Left renal pelvis (tissue), 4 donors: ENCODE measurements around the gene MLPH. TPM values are rescaled to one million over a fixed set of nuclear protein-coding genes. Genes with fewer than 3 reads are reported as not detected.
A peak's percentile ranks its signal among the peaks of the same experiment; 100 is the strongest.

Experiments used
- DNase-seq, 4 donors: peaks; one replicate each; pipeline ENCODE4 v3.0.0-alpha.2; 2013; ENCODE audit warnings: low read depth in 4 of 4, low spot score in 3 of 4
- polyA plus RNA-seq, 4 donors: library from polyadenylated mRNA; unstranded; fragments of 120-200 nt; gene quantifications; one replicate each; pipeline ENCODE4 v1.2.1, GENCODE V29; 2013; ENCODE audit not compliant: insufficient read length in 4 of 4

Gene MLPH
- polyA plus RNA-seq, 4 donors: 0.94 to 6.5 (median 3.1) TPM

DNA sequence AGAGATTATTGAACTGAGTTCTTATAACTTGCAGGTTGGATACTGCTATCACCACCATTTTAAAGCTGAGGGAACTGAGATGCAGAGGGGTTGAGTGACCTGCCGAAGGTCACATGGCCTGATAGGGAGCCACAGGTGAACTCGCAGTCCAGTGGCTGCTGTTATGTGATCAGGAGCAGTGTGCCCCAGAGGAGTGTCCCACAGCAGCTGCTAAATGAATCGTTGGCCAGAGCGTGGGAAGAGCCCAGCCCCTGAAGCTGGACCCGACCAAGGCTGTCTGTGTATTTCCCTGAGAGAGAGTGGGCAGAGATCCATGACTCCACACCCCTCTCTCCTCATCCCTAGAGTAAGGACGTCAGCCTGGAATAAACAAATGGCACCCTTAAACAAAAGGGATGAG, 52.6 kb downstream of the MLPH start:
- no peak for DNase-seq

DNA sequence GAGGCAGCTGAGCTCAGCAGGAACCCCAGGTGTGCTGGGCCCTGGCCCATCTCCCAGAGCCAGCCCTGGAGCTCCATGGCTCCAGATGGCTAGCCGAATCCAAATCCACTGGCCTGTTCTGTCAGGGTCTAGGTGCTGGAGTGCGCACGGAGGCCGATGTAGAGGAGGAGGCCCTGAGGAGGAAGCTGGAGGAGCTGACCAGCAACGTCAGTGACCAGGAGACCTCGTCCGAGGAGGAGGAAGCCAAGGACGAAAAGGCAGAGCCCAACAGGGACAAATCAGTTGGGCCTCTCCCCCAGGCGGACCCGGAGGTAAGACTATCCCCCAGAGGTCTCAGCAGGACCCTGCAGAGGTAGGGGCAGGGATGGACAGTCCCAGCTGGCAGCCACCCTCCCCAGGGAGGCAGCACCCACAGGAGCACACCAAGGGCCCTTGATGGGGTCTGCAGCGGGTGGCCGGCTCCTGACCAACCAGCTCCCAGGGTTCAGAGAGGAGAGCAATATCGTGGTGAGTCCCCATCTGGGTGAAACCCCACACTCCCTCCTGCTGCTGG, 53.2 kb downstream of the MLPH start:
- no peak for DNase-seq

DNA sequence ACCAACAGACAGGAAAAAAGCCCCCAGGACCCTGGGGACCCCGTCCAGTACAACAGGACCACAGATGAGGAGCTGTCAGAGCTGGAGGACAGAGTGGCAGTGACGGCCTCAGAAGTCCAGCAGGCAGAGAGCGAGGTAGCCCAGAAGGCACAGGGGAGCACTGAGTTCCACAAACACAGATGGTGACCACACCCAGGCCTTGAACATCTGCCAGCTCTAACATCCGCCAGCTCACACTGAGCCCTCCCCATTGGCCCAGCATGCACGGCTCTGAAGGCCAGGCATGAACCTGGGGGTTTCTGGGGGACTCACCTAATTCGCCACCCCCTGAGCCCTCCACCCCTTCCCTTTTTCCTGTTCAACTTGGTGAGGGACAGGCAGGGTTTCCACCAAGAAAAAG, 53.8 kb downstream of the MLPH start:
- DNase-seq: no peak

DNA sequence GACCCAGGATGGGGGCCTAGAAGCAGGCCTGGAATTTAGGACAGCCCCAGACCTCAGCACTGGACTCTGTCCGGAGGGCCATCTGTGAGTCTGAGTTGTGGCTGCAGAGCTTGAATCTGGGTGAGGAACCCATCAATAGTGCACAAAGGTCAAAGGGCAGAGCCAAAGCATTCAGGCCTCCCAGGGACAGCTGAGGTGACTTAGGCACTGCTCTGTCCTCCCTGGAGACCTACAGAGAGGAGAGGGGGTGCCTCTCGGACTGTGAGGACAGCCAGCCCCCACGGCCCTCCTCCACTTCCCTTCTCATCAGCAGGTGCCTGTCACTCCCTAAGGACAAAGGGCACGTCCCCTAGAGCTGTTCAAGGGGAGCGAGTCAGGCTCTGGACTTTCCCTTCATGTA, 54.2 kb downstream of the MLPH start:
- no peak for DNase-seq

DNA sequence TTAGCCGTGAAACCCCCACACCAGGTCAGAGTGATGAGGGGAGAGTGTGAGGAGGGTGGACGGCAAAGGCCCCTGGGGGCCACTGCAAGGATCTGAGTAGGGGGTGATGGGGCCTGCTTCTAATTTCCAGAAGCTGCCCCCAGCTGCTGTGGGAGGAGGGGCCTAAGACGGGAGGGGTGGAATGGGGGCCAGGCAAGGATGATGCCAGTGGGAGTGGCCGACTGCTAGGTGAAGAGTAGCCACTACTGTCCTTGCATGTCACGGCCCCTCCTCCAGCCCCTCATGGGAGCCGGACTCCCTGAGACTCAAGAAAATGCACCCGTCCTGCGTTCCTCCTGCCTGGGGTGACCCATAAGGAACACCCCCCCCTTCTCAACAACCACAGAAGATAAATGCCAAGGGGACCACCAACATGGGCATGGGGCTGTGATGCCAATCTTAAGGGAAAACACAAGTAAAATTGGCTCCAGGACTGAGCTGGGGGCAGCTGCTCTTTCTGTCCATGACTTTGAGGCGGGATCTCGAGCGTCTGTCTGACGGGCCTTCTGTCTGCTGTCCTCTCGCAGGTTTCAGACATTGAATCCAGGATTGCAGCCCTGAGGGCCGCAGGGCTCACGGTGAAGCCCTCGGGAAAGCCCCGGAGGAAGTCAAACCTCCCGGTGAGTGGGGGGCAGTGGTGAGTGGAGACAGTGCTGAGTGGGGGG, 55.1 kb downstream of the MLPH start:
- no peak for DNase-seq

DNA sequence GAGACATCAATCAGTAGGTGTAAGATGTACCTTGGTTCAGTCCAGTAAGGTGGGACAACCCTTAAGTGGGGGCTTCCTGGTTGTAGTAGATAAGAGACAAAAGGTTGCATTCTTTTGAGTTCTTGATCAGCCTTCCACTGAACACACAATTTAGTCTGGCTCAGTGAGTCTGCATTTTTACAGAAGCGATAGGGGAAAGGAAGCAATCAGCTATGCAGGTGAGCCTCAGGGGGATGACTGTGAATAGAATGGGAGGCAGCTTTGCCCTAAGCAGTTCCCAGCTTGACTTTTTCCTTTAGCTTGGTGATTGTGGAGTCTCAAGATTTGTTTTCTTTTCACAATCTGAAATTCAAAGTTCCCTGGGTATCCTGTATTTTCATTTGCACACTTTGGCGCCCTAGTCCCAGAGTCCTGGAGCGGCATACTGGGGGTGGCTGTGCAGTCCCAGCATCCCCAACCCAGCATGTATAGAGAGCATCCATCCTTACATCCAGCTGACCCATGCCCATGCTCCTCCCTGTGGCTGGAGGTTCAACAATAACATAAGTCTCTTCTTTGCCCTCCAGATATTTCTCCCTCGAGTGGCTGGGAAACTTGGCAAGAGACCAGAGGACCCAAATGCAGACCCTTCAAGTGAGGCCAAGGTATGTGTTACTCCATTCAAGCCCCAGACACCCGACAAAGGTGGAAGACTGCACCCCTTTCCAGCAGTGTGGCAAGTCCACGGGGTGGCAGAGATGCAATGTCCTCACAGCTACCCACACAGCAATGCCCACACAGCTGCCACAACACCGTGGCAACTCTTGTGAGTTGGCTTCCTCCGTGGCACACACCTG, 59.2 kb downstream of the MLPH start:
- no peak for DNase-seq

DNA sequence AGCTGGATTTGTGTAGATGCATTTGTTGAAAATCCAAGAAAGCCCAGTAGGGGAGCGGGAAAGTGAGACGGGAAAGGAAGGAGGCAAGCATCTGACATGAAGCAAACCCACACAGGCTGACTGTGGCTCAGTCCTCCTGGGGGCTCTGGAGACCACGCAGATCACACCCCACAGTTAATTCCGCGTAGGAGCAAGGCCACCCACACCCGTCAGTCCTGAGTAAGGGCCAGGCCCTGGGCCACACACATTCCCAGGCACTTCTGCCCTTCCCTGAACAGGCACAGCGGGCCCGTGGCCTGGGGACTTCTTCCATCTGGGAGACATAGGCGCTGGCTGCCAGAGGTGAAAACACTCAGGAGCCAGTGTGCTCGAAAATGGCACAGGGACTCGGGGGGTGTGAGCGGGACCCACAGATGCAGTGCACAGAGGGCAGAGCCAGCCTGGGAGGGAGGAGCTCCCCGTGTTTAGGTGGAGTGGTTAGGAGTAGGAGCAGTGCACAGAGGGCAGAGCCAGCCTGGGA, 59.9 kb downstream of the MLPH start:
- no peak for DNase-seq

DNA sequence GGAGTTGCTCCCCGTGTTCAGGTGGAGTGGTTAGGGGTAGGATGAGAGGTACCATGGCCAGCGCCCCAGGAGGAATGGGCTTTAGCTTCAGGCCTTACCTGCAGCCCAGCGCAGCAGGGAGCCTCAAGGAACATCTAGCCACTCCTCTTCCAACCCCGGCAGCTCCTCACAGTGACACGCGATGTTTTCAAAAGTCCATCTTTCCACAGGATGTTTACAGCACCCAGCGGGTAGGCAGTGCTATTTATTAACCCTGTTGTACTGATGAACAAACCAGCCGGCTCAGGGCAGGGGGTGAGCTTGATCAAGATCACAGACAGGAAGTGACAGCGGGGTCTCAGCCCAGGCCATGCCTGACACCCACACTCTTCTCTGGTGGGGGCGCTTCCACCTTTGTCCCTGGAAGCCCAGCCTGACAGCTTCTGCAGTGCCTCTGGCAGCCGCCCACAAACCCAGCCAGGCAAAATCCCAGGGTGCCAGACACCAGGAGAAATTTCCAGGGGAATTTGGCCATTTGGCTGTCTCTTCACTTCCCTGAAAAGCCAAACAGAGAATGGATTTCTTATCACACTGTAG, 60.9 kb downstream of the MLPH start:
- DNase-seq: no peak

DNA sequence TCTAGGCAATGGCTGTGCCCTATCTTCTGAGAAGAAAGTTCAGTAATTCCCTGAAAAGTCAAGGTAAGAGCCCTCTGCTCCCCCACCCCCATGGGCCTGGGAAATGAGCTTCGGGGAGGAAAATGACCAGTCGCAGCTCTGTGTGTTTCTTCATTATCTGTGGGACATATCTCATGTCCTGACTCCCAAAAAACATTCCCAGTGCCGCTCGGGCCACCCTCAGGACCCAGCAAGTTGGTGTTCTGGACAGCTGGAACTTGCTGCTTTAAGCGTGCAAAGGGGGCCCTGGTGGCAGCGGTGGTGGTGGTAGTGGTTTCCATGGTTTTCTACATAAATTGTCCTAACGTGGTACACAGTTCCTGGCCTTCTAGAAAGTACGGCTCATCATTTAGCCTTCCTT, 62.2 kb downstream of the MLPH start:
- DNase-seq: no peak

DNA sequence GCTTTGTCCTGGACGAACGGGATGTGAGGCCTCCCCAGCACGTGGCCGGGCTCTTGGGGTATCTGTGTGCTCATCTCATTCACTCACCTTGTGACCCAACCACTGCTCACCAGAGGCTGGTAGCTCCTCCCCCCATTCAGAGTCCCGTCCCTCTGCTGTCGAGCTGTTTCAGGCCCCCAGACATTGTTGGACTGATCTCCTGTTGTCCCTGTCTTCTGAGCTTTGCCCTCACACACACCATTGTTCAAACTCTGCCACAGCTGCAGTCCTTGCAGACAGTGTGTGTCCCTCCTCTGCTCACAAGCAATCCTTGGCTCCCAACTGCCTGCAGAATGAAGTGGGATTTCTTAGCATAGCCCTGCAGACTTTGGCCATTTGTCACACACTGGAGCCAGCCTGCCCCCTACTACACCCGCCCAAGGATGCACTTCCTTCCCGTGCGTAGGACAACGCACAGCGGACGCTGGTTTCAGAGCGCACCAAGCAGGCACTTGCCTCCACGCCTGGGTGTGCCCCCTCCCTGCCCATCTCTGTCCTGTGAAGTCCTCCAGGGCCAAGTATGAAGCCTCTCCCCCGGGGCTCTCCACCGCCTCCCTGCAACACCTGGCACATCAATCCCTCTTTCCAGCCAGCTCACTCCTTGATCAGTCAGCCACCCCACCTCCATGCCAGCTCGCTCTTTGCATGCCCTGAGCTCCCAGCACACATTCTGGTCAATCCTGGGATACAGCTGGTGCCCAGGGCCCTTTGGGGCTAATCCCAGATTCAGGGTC, 62.8 kb downstream of the MLPH start:
- no peak for DNase-seq

DNA sequence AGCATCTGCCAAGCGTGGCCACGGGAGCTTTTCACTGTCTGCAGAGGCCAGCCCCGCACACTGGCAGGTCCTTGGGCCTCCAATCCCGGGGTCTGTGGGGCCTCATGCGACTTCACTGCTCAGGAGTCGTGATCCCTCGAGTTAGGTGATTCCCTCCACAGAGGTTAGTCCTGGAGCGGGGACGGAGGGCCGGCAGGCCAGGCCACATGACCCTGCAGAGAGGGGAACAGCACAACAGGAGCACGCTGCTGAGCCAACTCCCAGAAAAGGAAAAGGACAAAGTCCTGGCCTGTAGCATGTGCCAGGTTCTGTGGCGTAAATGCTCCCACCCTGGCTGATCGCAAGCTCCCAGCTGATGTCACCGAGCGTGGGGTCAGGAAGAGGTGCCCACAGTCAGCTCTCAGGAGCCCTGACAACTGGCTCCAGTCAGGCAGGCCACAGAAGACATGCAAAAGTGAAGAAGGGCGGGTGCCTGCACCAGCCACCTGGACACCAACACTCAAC, 64.1 kb downstream of the MLPH start:
- DNase-seq: no peak

DNA sequence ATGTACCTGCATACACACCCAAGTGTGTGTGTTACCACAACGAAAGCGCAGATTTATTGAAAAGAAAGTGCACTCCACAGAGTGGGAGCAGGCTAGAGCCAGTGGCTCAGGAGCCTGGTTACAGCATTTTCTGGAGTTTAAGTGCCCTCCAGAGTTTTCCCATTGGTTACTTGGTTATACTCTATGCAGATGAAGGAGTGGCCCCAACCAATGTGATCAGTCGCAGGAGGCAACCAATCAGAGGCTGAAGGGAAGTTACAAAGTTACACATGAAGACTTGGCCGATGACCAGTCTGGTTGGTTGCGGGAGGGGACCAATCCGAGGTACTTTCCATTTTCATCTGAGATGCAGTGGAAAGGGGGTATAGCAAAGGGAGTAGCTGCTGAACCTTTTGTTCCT, 65.9 kb downstream of the MLPH start:
- no peak for DNase-seq

DNA sequence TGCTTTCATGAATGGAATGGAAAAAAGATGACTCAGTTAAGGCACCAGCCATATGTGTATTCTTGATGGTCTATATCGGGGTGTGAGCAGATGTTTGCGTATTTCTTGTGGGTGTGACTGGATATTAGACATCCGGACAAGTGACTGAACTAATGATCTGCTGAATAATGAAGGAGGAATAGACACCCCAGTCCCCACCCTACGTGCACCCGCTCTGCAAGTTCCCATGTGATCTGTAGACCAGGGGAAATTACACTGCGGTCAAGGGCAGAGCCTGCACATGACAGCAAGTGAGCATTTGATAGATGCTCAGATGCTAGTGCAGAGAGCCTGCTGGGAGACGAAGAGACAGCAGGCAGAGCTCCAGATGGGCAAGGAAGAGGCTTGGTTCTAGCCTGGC, 66.9 kb downstream of the MLPH start:
- no peak for DNase-seq

DNA sequence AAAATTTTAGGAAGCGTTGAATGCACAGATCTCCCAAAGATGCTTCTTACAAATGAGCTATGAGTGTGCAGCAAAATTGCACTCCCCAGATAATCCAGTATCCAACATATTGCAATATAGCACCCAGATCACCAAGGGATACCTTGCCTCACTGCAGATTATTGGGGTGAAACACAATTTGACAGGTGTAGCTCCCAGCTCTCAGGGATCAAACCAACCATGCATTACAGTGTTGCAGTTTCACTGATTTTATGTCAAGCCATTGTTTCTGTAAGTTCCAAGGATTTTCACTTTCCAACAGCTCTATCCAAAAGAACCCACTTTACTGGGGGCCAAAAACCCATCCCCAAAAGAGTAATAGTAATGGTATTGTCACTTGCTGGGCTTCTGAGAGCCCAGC, 68.5 kb downstream of the MLPH start:
- DNase-seq: no peak

DNA sequence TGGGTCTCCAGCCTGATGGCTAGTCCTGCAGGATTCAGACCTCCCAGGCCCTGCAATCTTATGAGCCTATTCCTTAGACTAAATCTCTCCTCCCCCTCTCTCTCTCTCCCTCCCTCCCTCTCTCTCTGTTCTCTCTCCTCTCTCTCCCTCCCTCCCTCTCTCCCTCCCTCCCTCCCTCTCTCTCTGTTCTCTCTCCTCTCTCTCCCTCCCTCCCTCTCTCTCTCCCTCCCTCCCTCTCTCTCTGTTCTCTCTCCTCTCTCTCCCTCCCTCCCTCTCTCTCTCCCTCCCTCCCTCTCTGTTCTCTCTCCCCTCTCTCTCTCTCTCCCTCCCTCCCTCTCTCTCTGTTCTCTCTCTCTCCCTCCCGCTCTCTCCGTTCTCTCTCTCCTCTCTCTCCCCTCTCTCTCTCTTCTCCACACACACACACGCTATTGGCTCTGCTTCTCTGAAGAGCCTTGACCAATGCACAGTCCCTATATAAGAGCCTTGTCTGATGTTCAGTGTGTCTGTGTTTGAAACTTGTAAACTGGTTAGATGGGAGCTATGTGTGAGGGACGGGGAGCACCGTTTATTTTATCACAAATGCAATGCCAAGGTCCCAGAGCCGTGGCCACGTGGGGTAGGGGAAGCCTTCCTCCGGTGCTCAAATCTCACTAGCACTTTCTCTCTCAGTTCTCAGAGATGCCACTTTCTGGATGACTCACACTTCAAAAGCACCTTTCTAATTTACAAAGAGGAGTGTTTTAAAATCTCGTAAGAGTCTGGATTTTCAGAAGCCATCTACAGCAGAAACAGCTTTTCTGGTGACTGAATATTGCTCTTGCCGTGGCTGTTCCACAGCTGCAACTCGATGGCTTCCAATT, 70.0 kb downstream of the MLPH start:
- no peak for DNase-seq

DNA sequence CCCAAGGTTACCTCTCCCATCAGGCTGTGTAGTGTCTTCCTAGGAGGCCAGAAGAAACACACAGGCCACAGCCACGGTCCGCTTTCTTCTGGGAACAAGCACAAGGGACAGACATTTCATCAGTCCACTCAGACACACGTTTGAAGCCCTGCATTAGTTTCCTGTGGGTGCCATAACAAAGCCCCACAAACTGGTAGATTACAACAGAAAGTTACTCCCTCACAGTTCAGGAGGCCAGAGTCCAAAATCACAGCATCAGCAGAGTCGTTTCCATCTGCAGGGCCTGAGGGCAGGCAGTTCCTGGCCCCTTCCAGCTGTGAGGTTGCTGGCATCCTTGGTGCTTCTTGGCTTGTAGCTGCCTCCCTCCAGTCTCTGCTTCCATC, 70.6 kb downstream of the MLPH start:
- DNase-seq: no peak

DNA sequence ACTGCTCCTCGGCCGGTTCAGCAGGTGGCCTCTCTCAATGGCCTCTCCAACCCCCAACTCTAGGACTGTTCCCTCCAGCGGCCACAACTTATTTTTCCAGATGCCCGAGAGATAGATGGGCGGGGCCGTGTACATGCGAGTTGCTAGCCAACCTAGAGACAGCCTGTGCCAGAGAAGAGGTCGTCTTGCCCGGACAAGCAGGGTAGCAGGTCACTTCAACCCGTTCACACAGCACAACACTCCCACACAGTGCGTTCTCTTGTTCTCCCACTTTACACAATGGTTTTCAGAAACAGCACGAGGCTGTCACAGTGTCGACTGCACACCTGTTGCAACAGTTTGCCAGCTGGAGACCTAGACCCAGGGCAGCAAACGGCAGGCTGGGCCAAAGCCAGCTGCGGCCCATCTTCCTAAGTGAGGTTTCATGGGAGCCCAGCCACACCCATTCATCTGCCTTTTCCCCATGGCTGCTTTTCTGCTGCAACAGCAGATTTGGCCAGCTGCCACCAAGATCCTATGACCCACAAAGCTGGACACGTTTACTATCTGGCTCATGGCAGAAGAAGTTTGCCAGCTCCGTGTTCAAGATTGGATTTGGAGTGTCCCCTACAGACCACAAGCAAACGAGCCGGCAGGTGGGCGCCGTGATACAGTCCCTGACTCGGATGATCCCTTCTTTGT, 72.0 kb downstream of the MLPH start:
- peak in 1 of 4 donors; percentile 33 for DNase-seq

DNA sequence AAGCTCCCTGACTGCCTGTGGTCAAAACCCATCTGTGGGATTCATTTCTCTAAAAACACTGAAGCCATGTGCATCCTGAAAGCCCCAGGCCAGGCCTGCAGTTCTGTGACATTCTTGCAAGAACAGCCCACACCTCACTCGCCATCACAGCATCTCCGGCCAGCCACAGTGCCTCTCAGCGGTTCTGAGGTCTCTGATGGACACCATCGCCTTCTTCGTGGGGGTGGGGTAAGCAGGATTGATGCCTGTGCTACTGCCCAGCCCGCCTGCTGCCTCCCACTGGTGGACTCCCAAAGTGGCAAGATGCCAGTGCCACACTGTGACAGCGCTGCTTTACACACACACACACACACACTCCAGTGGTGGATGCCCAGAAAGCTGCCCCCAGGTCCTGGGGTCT, 74.2 kb downstream of the MLPH start:
- DNase-seq: no peak

DNA sequence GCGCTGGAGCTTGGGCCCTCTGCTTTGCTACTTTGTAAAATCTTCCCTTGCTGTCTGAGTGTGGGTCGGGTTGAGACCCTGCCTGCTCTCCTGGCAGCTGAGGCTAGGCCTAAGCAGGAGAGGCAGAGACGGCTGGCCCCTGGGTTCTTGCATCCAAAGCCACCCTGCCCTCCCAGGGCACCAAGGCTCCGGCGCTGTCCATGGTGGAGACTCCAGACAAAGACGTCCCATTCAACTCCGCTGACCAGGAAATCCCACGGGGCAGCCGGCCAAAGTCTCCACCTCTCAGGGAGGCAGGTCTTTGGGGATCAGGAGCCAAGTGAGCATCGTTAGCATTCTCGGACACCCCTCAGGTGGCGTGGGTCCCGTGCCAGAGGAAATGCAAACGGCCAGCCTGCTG, 76.8 kb downstream of the MLPH start:
- DNase-seq: peak in 1 of 4 donors; percentile 44
